Mesenchymal stem cell (in vitro differentiated cells and primary cell): Measurements from ENCODE around the gene MET.

Source experiments
- DNase-seq: peaks from one replicate; pipeline ENCODE4 v3.0.0-alpha.2; 2013
- H2AFZ ChIP-seq: one replicate; pipeline ENCODE4 v1.6.1; 2013; ENCODE audit warnings: low read depth, mild to moderate bottlenecking, control low read depth, inconsistent platforms, low read length, moderate library complexity
- H2AK5ac ChIP-seq: 2 replicates; pipeline ENCODE4 v1.6.1; 2013; ENCODE audit warnings: low read length, moderate library complexity, mild to moderate bottlenecking, inconsistent platforms; ENCODE audit not compliant: severe bottlenecking
- H2BK120ac ChIP-seq: one replicate; pipeline ENCODE4 v1.6.1; 2013; ENCODE audit warnings: low read depth, mild to moderate bottlenecking, inconsistent platforms, low read length, moderate library complexity
- H2BK12ac ChIP-seq, 2 experiments: one replicate each; pipeline ENCODE4 v1.6.1; 2013; ENCODE audit warnings: inconsistent platforms in 2 of 2, low read length in 2 of 2, mild to moderate bottlenecking in 2 of 2, moderate library complexity in 2 of 2, control low read depth in 1 of 2
- H2BK15ac ChIP-seq: one replicate; pipeline ENCODE4 v1.6.1; 2013; ENCODE audit warnings: mild to moderate bottlenecking, low read depth, inconsistent platforms; ENCODE audit not compliant: poor library complexity, severe bottlenecking
- H2BK5ac ChIP-seq: 2 replicates; pipeline ENCODE4 v1.6.1; 2013; ENCODE audit warnings: low read depth, mild to moderate bottlenecking, low read length, control low read depth, inconsistent platforms; ENCODE audit not compliant: poor library complexity, severe bottlenecking
- H3K14ac ChIP-seq, 2 experiments: one replicate each; pipeline ENCODE4 v1.6.1; 2013; ENCODE audit warnings: inconsistent platforms in 2 of 2, low read length in 2 of 2, control low read depth in 1 of 2, mild to moderate bottlenecking in 1 of 2, moderate library complexity in 1 of 2
- H3K18ac ChIP-seq, 2 experiments: one replicate each; pipeline ENCODE4 v1.6.1; 2013; ENCODE audit warnings: inconsistent platforms in 2 of 2, low read length in 2 of 2, control low read depth in 1 of 2, low read depth in 1 of 2, mild to moderate bottlenecking in 1 of 2
- H3K23ac ChIP-seq, 2 experiments: one replicate each; pipeline ENCODE4 v1.6.1; 2013; ENCODE audit warnings: inconsistent platforms in 2 of 2, low read length in 2 of 2, mild to moderate bottlenecking in 2 of 2, moderate library complexity in 2 of 2, control low read depth in 1 of 2
- H3K27ac ChIP-seq: 2 replicates; pipeline ENCODE4 v1.5.1; 2013; ENCODE audit warnings: mild to moderate bottlenecking, moderate library complexity, low read length, control low read depth, inconsistent platforms; ENCODE audit not compliant: poor library complexity, severe bottlenecking
- H3K27me3 ChIP-seq, 2 experiments: 2 replicates each; pipeline versions ENCODE4 v1.6.1 to v1.7.0; 2013; ENCODE audit warnings: low read length in 2 of 2, mild to moderate bottlenecking in 2 of 2, moderate library complexity in 2 of 2, control low read depth in 1 of 2, inconsistent platforms in 1 of 2; ENCODE audit not compliant: control insufficient read depth in 1 of 2, insufficient read depth in 1 of 2
- H3K36me3 ChIP-seq, 2 experiments: 2 replicates each; pipeline versions ENCODE4 v1.6.1 to v1.7.0; 2013; ENCODE audit warnings: low read length in 2 of 2, control low read depth in 1 of 2, inconsistent platforms in 1 of 2, low read depth in 1 of 2, mild to moderate bottlenecking in 1 of 2; ENCODE audit not compliant: insufficient read depth in 2 of 2, control insufficient read depth in 1 of 2
- H3K4ac ChIP-seq, 2 experiments: one replicate each; pipeline ENCODE4 v1.6.1; 2013; ENCODE audit warnings: inconsistent platforms in 2 of 2, low read length in 2 of 2, mild to moderate bottlenecking in 2 of 2, moderate library complexity in 2 of 2, control low read depth in 1 of 2, low read depth in 1 of 2
- H3K4me1 ChIP-seq: 2 replicates; pipeline ENCODE4 v1.6.1; 2013; ENCODE audit warnings: low read depth, low read length, control low read depth; ENCODE audit not compliant: control insufficient read depth, insufficient read depth
- H3K4me2 ChIP-seq: 2 replicates; pipeline ENCODE4 v1.6.1; 2013; ENCODE audit warnings: low read length, mild to moderate bottlenecking, inconsistent platforms; ENCODE audit not compliant: poor library complexity, severe bottlenecking
- H3K4me3 ChIP-seq, 2 experiments: 2 replicates each; pipeline versions ENCODE4 v1.5.1 to v1.7.0; 2013; ENCODE audit warnings: low read length in 2 of 2, mild to moderate bottlenecking in 2 of 2, control low read depth in 1 of 2, low read depth in 1 of 2; ENCODE audit not compliant: insufficient read depth in 1 of 2
- H3K79me1 ChIP-seq: replicated peaks from 2 replicates; pipeline ENCODE4 v1.6.1; 2013; ENCODE audit warnings: mild to moderate bottlenecking, control low read depth, low read length, inconsistent platforms; ENCODE audit not compliant: poor library complexity, severe bottlenecking
- H3K9ac ChIP-seq: 2 replicates; pipeline ENCODE4 v1.7.0; 2013; ENCODE audit warnings: mild to moderate bottlenecking, low read length, moderate library complexity
- H3K9me3 ChIP-seq: 2 replicates; pipeline ENCODE4 v1.7.0; 2013; ENCODE audit warnings: mild to moderate bottlenecking, low read length; ENCODE audit not compliant: control insufficient read depth
- H4K8ac ChIP-seq: one replicate; pipeline ENCODE4 v1.6.1; 2013; ENCODE audit warnings: inconsistent platforms, mild to moderate bottlenecking, low read length, moderate library complexity
- H4K91ac ChIP-seq: one replicate; pipeline ENCODE4 v1.6.1; 2013; ENCODE audit warnings: mild to moderate bottlenecking, low read length, inconsistent platforms
- WGBS: methylation state at CpG from one replicate; pipeline ENCODE4 v1.1.7; 2013; ENCODE audit warnings: mixed read lengths; 5-methylcytosine and 5-hydroxymethylcytosine counted together

Gene MET

DNA sequence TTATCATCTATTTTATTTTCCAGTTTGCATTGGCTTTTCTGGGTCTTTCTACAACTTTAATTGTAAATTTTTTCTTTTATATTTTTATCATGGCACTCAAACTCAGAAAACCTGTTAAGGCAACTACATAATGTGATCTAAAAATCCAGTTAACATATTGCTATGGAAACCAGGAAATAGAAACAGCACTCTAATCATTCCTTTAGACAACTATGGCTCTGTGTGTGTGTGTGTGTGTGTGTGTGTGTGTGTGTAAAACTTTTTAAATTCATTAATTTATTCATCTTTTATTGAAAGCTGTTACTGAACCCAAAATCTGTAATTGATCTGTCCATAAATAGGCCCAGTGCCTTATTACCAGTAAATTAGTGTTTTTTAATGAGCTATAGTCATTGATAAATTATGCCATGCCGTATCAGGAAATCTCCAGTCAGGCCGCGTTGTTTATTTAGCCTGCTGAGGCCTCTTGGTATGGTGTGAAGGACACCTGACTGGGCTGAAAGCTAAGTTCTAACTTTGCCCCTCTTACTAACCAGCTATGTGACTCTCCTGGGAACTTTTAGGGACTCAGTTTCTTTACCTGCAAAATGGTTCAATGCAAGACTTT lies 1.5 kb upstream of the MET start:
- H2BK15ac ChIP-seq = no peak overlapping the region
- 100% methylated on average over 3 of the region's 3 CpGs for WGBS

DNA sequence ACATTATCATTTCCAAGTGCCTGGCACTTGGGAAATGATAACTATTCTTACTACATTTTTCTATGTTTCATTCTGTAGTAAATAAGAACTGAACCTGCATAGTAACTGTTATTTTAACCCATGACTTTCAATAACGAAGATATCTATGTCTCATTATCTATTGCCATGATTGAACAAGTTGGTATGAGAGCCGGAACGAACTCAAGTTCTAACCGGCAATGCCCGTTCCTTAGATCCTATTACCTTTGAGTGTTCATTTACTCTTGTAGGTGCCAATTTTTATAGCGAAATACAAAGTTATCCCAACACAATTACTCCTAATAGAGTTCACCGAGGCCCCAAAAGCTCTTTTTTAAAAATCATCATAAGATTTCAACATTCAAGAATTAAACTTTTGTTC lies 885 bp upstream of the MET start:
- Histone ChIP-seq H4K91ac (no peak overlapping the region), H2AFZ (no peak overlapping the region), H3K27me3 (no peaks in the 10 kb centered on the region), H3K4me2 (no peak overlapping the region), H3K4ac (no peak overlapping the region), H3K4me3 (peak overlapping the region in 1 of 2 experiments; percentile 89), H3K14ac (no peak overlapping the region), H3K27ac (no peak overlapping the region), H3K4me1 (peaks cover 2% of the 10 kb centered on the region), H3K23ac (no peak overlapping the region), H2BK120ac (no peak overlapping the region), H2AK5ac (no peak overlapping the region), H3K18ac (no peak overlapping the region), H3K9ac (peak overlapping the region; percentile 92), H3K79me1 (no peaks in the 10 kb centered on the region), H3K9me3 (no peaks in the 10 kb centered on the region), H4K8ac (no peak overlapping the region), H2BK15ac (no peak overlapping the region), H2BK5ac (no peak overlapping the region), H2BK12ac (no peak overlapping the region), H3K36me3 (no peaks in the 10 kb centered on the region)
- WGBS = 85% methylated on average over 7 of the region's 7 CpGs
- DNase-seq = no peak

More for the DNA sequence above, 1.5 kb upstream of the MET start:
- DNase-seq = peak; percentile 15
- H2BK120ac ChIP-seq = no peak overlapping the region
- H4K91ac ChIP-seq = no peak overlapping the region
- no peak overlapping the region for H3K14ac ChIP-seq
- H4K8ac ChIP-seq = no peak overlapping the region
- H2BK12ac ChIP-seq = no peak overlapping the region
- no peaks in the 10 kb centered on the region for H3K9me3 ChIP-seq
- H3K4me1 ChIP-seq = peaks cover 2% of the 10 kb centered on the region
- H3K9ac ChIP-seq = no peak overlapping the region
- no peak overlapping the region for H2BK5ac ChIP-seq
- no peak overlapping the region for H3K18ac ChIP-seq
- H2AFZ ChIP-seq = no peak overlapping the region
- no peaks in the 10 kb centered on the region for H3K27me3 ChIP-seq
- H3K4me3 ChIP-seq = no peak overlapping the region
- no peaks in the 10 kb centered on the region for H3K36me3 ChIP-seq
- H3K4me2 ChIP-seq = no peak overlapping the region
- no peak overlapping the region for H3K27ac ChIP-seq
- peak overlapping the region; percentile 9 for H2AK5ac ChIP-seq
- no peak overlapping the region for H3K23ac ChIP-seq
- no peak overlapping the region for H3K4ac ChIP-seq
- H3K79me1 ChIP-seq = no peaks in the 10 kb centered on the region

DNA sequence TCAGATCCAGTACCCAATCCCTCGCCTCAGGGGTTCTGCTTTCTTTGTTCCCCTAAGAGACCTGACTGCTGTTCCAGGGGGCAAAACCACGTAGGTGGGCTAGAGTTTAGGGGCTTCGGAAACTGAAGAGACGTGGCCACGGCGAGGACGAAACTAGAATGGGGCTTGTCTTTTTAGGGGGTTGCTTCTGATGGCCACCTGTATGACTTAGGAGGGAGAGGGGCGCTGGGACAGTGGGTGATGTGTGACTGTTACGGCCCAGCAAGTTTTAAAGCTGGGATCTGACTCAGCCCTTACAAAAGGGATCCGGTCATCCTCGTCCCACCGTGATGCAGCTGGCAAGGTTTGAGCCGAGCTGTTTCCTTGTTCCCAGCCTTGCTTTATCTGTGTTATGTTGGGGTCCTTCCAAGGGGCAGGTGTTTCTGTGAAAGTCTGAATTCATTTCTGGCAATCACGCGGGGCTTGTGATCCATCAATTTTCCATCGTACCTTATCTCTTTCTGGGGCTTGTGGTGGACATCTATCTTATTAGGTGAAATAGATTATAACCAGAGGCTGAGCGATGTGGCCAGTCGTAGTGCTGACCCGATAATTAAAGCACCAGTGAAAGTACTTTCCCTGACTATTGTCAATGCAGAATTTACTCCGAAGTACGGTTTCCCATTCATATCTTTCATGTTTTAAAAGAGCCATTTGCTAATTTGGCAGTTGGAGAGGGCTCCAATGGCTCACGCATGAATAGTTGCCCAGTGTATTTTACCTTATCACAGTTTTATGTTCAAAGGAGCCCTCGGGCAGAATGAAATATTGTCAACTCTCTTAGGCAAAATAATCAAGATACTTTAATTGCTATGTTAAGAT lies 830 bp downstream of the MET start:
- peak overlapping the region; percentile 89 for H3K4me3 ChIP-seq
- peak overlapping the region; percentile 92 for H3K9ac ChIP-seq
- H4K91ac ChIP-seq = no peak overlapping the region
- H3K9me3 ChIP-seq = no peaks in the 10 kb centered on the region
- no peak overlapping the region for H2BK120ac ChIP-seq
- H2BK15ac ChIP-seq = no peak overlapping the region
- H3K4ac ChIP-seq = no peak overlapping the region
- no peak overlapping the region for H3K23ac ChIP-seq
- peak overlapping the region; percentile 19 for H4K8ac ChIP-seq
- H2BK12ac ChIP-seq = no peak overlapping the region
- H2AFZ ChIP-seq = peak overlapping the region; percentile 24
- H2AK5ac ChIP-seq = peak overlapping the region; percentile 89
- no peaks in the 10 kb centered on the region for H3K79me1 ChIP-seq
- H3K27me3 ChIP-seq = no peaks in the 10 kb centered on the region
- H3K36me3 ChIP-seq = no peaks in the 10 kb centered on the region
- no peak overlapping the region for H3K18ac ChIP-seq
- H3K4me1 ChIP-seq = peaks cover 5% of the 10 kb centered on the region
- H3K4me2 ChIP-seq = peak overlapping the region; percentile 46
- H3K14ac ChIP-seq = no peak overlapping the region
- peak; percentile 37 for DNase-seq
- peak overlapping the region; percentile 57 for H2BK5ac ChIP-seq
- WGBS = 22% methylated on average over 22 of the region's 23 CpGs
- peak overlapping the region; percentile 88 for H3K27ac ChIP-seq

DNA sequence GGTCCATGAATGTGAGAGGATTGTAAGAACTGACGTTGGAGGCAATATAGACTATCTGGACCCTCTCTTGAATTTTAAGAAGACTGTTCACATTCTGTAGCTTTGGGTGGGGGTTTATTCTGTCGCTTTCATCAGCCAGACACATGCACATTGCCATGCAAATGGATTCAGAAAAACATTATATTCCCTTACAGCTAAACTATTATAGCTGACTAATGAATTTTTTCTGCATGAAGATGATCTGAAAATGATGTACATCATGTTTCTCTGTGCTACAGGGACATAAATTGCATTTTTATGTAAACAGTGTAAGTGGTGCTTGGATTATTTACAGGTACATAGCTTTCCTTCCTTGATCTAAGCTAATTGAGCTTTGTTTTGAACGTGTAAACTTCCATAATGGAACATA lies 1.5 kb downstream of the MET start:
- Histone ChIP-seq H3K4ac (no peak overlapping the region), H2AFZ (no peak overlapping the region), H3K4me1 (peaks cover 5% of the 10 kb centered on the region), H3K9ac (peak overlapping the region; percentile 92), H3K4me3 (peak overlapping the region; percentile 89), H3K36me3 (no peaks in the 10 kb centered on the region), H3K4me2 (peak overlapping the region; percentile 46), H2AK5ac (no peak overlapping the region), H4K91ac (no peak overlapping the region), H2BK15ac (no peak overlapping the region), H3K9me3 (no peaks in the 10 kb centered on the region), H2BK12ac (no peak overlapping the region), H2BK120ac (no peak overlapping the region), H2BK5ac (no peak overlapping the region), H3K27ac (peak overlapping the region; percentile 88), H3K23ac (no peak overlapping the region), H3K14ac (no peak overlapping the region), H3K27me3 (no peaks in the 10 kb centered on the region), H3K18ac (no peak overlapping the region), H3K79me1 (no peaks in the 10 kb centered on the region), H4K8ac (no peak overlapping the region)
- DNase-seq = no peak
- WGBS = 66% methylated on average over 2 of the region's 3 CpGs
